GM21360 (cell line): ENCODE measurements around the gene LEMD1.

Source experiments
- ATAC-seq: cut with Tn5 transposase; IDR thresholded peaks from one replicate; pipeline ENCODE4 v1.9.1; 2021; ENCODE audit warnings: mild to moderate bottlenecking, moderate library complexity; ENCODE audit not compliant: unreplicated experiment

The LEMD1 gene, protein sequence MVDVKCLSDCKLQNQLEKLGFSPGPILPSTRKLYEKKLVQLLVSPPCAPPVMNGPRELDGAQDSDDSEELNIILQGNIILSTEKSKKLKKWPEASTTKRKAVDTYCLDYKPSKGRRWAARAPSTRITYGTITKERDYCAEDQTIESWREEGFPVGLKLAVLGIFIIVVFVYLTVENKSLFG

DNA sequence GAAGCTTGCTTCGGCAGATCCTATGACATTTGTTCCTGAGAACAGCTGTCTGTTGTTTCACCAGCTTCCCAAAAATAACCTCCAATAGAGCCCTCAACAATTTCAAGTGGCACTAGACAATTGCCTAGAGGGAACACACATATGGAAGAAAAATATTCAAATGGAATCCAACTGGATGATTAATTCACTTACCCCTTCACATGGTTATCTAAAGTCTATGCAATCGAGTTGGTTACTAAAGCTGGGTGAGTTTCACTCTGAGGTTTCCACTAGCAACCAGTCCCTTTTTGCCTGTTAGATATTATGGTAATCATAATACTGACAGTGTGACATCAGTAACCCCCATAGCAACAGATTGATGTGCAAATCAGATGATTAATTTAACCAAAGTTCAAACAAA lies at the start of gene LEMD1:
LEMD1 (minus strand) TSS at position 259 of the 400 bp plus-strand sequence. CDS start 1,520 bp downstream, outside the sequence.
- no peak for ATAC-seq

DNA sequence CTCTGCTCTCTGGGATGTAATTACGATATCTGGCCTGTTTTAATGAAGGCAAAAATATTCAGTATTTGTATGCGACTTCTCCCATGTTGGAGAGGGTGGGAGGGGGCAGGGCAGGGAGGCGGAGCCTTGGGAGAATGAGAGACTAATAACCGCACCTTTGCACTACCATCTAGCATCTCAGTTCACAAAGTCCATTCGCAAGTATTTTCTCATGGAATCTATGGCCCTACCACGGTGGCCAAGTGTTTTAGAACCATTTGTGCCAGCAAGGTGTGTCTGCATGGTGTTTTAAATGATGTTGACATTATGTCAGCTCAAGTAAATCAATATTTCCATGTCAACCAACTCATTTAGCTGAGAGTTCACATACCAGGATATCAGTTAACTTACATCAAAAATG lies 48.3 kb upstream of the LEMD1 start:
- ATAC-seq, result no peak

DNA sequence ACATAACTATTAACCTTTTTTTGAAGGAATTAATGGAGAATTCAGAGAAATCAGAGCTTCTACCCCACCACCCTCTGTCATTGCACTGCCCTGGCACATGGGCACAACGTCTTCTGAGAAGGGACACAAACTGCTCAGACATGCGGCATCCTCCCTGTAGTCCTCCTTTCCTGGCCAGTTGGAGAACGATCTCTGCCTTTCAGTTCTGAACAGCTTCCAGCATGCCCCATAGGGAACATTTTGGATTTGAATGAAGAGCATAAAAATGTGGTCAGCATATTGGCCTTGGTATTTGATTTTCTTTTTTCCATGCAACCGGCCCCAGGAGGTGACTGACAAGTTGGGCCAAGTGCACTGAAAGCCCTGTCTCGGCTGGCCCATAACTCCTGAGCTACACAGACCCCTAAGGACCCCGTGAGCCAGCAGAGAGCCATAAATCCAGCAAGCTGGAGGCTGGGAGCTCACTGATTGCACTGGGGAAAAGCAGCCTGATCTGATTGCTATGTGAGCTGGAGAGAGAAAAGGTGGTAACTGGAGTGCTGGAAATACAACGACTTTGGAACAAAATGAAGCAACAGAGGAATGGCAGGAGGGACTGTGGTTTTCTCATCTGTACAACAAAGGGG lies 44.9 kb upstream of the LEMD1 start:
- no peak for ATAC-seq

DNA sequence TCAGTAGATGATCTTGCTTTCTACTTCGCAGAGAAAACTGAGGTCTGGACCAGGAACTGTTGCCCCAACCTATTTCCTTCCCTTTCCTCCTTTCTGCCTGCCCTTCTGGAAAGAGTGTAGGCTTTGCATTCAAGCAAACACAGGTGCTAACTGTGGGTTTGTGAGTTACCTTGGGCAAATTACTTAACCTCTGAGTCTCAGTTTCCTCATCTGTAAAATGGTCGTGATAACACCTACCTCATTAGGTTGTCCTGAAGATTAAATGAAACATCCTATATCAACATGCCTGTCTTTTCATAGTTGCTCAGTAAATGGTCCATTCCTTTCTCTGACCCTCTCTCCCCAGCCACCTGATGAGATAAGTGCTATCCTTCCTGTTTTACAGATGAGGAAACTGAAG lies 43.5 kb upstream of the LEMD1 start:
- no peak for ATAC-seq

DNA sequence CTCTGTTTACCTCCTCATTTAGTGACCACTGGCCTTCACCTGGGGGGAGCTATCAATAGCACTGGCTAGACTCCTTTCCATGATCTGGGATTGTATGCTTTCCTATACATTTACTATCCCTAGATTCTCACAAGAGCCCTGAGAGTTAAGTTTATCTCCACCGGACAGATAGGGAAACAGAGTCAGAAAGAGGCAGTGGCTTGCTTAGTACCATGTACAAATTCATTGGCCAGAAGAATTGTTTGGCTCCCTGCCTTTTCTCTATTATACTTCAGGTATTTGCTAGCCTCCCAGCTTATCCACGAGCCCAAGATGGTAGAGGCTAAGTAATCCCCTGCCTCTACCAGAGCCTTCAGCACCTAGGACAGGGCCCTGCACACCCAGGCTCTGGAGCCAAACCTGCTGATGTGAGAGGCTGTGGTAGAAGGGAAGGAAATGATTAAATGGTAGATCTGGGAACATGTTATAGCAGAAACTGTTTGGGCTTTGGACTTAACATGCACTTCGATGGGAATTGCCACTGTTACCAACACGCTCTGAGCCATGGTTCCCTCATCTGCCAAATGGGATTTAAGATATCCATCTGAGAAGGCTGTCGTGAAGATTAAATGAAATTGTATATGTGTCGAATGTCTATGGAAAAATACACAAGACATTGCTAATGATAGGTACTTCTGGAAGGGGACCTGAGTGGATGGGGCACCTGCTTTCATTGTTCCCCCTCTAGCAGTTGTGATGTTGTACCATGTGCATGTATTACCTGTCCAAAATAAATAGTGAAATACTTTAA lies 37.1 kb upstream of the LEMD1 start:
- ATAC-seq, result no peak

DNA sequence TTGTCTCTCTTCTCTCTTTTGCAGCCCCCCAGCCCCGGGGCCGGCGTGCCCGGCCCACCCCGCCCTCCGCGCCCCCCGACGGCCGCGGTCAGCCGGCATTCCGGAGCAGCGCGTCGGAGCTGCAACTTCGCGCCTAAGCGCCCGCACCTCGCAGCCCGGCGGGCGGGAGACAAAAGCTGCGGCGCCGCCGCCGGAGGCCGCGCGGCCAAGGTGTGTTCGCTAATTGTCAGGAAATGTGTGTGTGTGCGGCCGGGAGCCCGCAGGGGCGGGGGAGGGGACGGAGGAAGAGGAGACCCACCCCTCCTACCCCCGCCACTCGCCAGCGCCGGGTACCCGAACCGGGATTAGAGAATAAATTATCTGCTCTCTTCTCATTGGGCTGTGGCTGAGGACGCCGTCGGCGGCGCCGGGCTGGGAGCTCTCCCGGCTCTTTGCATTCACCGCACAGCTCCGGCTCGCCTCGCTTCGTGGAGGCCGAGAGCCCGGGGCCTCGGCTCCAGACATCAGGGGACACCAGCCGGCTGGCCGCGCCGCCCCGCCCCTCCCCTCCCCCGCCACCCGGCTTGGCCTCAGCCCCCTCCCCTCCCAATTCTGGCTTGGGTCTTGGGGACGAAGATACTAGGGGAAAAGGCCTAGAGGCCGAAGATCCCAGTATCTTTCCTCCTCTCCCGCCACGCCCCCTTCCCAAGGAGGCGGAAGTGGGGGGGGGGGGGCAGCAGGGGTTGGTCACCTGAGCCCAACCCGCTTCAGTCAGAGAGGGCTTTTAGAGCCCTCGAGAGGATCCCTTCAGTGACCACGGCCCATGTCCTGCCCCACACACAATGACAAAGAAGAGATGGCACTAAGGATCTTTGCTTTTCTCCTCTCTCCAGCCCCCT lies 35.3 kb upstream of the LEMD1 start:
- ATAC-seq, result no peak

DNA sequence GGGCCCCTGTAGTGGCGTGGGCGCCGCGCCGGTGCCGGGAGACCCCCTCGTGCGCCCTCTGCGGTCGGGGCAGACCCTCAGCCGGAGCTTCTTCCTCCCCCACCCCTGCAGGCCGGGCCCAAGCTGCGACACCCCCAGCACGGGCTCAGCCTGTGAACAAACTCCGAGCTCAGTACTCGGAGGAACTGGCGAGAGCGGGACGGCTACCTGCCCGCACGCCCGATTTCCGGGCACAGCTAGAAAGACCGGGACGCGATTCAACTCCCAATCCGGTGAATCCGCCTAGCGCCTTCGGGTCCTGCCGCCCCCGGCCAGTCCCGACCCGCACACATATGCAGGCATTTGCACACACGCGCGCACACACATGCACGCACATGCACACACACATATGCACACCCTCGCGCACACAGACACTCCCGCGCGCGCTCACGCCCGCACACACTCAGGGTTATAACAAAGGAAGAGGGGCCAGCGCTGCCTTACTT lies 34.6 kb upstream of the LEMD1 start:
- ATAC-seq, result no peak

DNA sequence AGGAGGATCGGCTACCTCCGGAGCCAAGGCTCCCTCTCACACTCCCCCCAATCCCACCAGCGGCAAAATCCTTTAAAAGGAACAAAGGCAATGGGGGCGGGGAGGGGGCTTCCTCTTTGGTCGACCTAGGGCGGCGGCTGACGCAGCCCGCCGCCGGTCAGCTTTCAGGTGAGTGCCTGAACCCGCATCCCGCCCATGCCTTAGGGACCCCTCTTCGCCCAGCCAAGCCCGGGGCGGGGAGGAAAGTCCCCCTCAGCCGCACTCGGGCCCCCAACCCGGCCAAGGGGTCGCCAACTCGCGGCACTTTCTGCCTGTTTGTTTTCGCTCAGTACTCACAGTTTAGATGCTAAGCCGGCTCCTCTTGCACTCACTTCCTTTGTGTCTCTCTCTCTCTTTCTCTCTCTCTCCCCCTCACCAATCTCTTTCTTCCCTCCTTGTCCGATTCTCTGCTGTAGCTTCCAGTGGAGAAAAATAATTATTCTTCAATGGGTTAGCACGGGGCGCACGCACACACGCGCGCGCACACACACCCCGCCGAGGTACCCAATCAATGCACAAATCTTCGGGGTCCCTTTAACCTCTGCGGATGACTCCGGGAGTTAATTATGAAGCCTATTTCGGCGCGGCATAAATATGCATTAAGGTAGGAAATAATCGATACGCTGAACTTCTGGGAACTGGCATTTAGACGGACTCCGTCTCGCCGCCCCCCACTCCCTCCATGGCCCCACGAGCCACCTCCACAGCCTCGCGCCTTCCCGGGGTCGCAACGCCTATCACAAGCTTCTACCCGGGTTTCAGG lies 33.9 kb upstream of the LEMD1 start, which contains the start of gene BLACAT1:
BLACAT1 (minus strand) TSS at position 465 of the 802 bp plus-strand sequence.
- ATAC-seq, result no peak

DNA sequence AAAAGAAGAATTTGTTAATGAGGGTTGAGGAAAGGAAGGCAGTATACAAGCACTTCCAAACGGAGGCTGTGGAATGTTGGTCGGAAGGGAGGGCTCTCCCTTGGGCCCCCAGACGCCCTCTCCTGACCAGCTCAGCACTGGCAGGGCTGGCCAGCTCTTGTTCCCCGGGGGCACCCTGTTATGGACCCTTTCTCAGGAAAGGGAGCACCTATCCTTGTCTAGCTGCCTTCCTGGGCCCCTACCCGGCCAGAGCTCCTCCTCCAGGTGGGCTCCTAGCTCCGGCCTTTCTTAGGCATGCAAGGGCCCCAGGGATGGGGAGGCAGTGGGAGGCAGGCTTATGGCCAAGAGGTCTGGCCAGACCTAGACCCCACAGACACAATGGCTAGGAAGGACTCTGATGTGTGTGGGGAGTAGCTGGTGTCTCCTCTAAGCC lies 33.1 kb upstream of the LEMD1 start:
- ATAC-seq, result no peak

DNA sequence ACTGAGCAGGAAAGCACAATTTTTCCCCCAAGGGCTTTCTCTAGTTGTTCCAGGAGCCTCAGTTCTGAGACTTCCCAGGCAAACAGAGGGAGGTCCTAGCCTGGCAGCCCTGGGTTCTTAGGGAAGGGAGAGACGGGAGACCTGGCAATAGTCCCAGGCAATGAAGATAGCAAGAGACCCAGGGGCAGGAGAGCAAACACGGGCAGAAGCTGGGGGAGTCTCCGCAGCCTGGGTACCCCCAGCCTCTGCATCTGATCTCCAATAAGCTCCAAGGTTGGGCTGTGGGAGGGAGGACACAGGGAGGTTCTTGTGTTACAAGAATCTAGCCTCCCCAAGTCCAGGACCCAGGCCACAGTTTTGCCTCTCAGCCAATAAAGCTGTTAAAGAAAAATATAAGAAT lies 31.6 kb upstream of the LEMD1 start:
- no peak for ATAC-seq

DNA sequence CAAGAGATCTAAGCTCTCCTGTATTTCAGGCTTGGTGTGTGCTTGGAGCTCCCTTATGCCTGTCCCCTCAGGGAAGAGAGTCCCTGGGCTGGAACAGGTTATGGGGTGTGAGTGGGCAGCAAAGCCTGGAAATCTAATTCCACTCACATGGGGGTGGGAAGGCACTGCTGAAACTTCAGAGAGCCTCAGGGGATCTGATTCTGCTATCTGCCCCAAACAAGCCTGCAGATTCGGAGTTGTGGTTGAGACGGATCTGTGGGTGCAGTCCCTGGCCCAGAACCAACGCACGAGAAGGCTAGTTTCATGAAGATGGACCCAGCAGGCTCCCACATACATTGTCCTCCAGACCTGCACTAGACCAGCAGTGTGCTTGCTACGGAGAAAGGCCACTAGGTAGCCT lies 31.1 kb upstream of the LEMD1 start:
- ATAC-seq, result no peak

DNA sequence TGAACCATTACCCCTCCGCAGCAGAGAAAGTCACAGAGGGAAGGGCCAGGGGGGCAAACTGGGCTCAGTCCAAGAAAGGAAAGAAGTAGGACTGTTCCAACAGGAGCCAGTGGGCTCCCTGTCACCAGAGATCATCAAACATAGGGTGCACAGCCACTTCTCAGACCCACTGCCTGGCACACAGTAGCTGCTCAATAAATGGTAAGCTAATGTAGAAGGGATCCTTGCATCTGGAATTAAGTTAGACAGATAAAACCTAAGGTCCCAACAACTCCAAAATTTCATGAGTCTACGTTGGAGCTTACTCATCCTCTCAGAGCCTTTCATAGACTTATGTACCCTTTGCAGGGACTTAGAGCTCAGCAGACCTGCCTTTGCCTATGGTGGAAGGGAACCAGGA lies 30.5 kb upstream of the LEMD1 start:
- no peak for ATAC-seq

DNA sequence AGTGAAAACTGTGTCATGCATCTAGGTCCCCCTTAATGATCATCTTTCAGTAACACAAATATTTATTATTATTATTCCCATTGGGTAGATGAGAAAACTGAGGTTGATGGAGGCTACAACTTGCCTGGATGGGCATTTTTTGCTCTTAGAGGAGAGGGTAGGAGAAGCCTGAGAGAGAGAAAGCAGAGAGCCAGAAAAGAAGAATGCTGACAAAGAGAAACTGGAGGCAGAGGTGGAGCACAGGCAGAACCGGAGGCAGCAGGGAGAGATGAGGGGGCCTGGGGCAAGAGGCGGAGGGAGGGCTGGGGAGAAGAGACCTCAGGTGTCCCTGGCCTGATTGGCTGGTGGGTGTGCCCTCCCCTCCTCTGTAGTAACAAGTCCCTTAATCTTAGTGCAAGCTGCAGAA lies 29.9 kb upstream of the LEMD1 start:
- ATAC-seq, result no peak

DNA sequence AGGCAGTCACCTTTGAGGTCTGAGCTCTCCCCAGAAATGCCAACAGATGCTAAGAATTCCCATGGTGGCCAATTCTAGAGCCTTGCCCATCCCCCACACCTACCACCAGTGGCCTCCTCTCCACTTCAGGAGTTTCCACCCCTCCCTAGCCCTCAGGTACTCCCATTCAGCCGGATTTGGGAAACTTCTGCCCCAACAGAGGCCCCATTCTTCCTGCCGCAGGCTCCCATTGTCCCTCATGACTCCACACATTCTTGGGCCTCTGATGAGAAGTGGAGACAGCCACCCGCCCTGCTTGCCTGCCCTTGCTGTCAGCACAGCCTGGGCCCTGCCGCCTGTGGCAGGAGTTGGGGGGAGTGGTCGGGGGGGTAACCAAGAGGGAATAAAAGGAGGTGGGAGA lies 29.3 kb upstream of the LEMD1 start:
- ATAC-seq, result no peak

DNA sequence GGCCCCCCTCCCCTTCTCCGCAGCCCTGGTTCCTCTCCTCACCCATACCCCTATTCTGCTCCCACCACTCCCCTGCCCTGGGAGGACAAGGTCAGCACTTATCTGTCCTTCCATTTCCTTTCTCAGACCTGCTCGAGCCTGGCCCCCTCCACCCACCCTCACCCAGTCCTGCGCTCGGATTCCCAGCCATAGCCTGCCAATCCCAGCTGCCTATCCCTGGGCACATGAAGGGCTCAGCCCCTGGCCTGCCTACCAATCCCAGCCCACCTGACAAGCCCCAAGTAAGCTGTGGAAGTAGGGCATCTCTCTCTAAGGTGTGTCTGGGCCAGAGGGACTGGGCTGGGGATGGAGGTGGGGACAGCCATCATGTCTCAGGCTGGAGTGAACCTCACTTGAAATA lies 28.6 kb upstream of the LEMD1 start:
- no peak for ATAC-seq

DNA sequence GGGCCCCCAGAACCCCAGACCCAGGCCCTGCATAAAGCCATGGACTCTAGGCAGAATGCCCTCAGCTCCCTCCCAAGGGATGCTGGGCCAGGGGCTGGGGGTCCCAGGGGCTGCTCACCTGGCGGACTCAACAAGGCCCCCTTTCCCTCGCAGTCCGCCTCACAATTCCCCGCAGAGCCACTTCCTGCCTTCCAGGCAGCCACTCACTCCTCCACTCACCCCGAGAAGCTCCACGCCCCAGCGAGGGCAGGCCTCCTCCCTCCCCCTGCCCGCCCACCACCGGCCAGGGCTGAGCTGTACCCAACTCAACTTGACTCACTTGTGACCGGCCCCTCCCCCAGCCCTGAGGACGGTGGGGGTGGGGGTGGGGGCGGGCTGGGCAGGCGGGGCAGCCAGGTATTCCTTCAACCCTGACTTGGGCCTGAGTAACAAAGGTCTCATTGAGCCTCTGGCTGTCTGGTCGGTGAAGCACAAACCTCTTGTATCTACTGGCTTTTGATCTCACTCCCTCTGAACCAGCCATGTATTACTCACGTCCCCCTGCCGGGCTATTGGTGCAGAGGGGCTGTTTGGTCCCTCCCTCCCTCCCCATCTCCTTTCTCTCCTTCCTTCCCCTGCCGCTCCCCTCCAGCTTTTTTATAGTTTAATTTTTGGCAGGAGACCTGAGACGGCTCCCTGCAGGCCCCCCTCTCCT lies 28.0 kb upstream of the LEMD1 start:
- no peak for ATAC-seq

DNA sequence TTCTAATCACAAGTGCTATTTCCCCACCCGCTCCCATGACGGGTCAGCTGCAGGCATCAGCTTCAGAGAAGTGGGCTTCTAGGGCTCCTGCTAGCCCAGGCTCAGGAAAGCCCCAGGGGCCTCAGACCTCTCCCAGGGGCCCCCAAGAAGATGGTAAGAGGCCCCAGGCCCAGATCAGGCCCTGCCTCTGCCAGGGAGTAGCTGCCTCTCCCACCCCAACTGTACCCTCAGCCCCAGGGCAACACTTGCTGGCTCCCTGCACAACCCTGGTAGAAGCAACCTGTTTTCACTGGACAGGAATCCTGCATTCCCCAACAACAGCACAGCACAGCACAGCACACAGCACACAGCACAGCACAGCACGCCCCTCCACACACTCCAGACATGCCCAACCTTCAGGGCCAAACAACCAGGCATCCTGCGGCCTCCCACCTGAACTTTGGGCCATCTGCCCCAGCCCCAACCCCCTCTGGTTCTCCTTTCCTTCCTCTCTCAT lies 27.4 kb upstream of the LEMD1 start:
- ATAC-seq, result no peak

DNA sequence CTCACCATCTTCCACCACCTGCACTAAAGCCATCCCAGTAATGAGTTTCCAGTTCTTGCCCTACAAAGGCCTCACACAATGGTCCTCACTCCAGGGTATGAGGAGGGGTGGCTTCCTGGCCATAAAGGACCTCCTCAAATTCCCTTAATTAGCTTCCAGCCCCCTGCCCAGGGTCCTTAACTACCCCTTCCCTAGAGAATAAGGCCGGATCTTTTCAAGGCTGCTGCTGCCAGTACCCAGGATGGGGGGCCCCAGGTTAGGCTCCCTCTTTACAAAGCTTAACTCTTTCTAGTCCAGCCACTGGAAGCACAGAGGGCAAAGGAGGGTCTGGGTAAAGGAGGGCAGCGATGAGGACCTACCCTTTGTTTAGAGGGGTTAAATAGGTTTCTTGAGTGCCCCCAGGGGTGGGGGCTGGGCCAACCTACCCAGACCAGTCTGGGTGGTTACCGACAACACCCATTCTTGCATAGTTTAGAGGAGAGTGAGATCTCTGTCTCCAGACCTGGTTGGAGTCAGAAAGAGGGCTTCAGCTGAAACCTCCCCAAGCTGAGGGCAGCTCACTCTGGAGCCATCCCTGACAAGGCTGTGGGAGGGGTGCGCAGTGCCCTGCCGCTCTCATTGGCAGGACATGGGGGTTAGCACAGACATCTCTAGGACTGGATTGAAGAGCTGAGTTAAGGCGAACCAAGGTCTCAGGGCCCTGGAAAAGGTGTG lies 26.8 kb upstream of the LEMD1 start:
- ATAC-seq, result no peak
